ENCODE measurements around the gene OSBPL5.

GRCh38 chr11:3193373-3194015, 28.4 kb upstream of the OSBPL5 start:
- no peak for TF ChIP-seq CTBP1 (IDR thresholded peaks at IDR 0.05; ENCODE audit: borderline replicate concordance)
- no peak for TF ChIP-seq ELF4 (IDR thresholded peaks at IDR 0.05)
- no peak for TF ChIP-seq BHLHE40 (IDR thresholded peaks at IDR 0.05; ENCODE audit: borderline replicate concordance)
